HG02970 (cell line): Measurements from ENCODE around the gene IRGC.
"Not testable (repeated sequence)": the region's sequence is repeated elsewhere in the genome, so short reads cannot be mapped to it uniquely, and the experiment has no call there.

Experiments used
- ATAC-seq: cut with Tn5 transposase; IDR thresholded peaks from one replicate; pipeline ENCODE4 v1.9.1; 2021; ENCODE audit warnings: mild to moderate bottlenecking, moderate library complexity, moderate number of reproducible peaks; ENCODE audit not compliant: unreplicated experiment, low FRiP score

Gene IRGC, protein sequence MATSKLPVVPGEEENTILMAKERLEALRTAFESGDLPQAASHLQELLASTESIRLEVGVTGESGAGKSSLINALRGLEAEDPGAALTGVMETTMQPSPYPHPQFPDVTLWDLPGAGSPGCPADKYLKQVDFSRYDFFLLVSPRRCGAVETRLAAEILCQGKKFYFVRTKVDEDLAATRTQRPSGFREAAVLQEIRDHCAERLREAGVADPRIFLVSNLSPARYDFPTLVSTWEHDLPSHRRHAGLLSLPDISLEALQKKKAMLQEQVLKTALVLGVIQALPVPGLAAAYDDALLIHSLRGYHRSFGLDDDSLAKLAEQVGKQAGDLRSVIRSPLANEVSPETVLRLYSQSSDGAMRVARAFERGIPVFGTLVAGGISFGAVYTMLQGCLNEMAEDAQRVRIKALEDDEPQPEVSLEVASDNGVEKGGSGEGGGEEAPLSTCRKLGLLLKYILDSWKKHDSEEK

DNA sequence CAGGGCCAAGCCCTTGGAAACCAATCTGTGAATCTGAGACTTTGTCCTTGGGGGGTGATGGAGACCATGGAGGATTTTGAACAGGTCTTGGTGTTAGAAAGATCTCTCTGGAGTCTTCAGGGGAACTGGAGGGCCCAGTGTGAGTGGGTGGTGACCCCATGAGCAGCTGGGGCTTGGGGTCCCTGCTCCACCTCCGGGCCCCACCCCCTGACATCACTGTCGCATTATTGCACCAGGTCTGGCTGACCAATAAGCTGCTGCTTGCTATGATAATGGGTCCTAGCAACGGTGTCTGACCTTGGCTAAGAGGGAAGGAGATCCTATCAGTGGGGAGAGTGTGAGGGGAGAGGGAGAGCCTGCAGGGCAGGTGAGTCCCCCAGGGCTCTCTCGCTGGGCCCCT is at the start of gene IRGC:
IRGC (plus strand) TSS at position 301 of the 400 bp plus-strand sequence. CDS start 2,483 bp downstream, outside the sequence.
- ATAC-seq: no peak

DNA sequence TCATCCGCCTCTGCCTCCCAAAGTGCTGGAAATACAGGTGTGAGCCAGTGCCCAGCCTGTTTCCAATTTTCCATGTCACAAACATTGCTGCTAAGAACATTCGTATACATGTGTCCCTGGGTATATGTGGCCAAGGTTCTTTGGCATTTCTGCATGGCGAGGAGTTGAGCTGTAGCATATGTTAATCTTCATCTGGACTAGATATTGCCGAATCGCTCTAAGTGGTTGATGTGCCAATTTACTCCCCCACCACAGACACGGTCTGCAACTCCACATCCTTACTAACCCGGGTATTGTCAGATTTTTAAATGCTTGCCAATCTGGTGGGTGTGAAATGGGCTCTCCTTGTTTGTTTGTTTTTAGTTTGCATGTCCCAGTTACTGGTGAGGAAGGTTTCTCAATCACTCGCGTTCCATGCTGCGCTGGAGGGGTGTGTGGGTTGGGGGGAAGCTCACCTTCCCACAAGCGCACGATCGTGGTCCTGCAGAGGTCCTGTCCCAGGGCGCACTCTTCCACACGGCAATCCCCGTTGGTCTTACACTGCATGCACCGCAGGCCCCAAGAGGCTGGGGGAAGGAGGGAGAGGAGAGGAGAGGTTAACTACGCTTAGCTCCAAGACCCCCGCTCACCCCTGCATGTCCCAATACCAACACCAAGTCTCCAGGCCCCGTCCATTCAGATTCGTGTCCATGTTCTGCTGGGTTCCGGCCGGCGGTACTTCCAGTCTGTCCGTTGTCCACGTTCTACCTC is 48.6 kb upstream of the IRGC start:
- no peak for ATAC-seq

- ATAC-seq: no peak
These were observed 47.9 kb upstream of the IRGC start for GRCh38 chr19:43667876-43668405.

- peak; percentile 93 for ATAC-seq
These were observed 47.3 kb upstream of the IRGC start for GRCh38 chr19:43668406-43669109.

DNA sequence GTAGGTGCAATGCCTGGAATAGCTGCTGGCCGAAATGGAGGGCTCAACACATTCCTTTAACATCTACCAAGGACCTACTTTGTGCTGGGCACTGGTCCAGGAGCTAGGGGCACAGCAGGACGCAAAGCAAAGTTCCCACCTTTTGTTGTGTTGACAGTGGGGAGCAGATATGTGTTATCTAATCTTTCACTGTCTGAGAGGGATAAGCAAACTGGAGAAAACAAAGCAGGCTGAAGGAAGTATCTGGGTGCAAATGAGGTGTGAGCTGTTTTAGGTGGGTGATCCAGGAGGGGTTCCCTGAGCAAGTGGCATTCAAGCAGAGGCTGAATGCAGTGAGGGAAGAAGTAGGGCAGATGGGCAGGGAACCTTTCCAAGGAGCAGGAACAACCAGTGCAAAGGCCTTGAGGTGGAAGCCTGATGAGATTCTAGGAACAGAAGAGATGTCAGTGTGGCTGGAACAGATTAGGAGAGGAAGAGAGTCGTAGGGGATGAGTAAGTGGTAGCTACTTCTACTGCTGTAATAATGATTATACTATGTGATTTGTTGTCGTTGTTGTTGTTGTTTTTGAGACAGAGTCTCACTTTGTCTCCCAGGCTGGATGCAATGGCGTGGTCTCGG is 43.7 kb upstream of the IRGC start:
- no peak for ATAC-seq

GRCh38 chr19:43673637-43674036 is 42.2 kb upstream of the IRGC start:
- ATAC-seq: no peak

- no peak for ATAC-seq
These were observed 41.7 kb upstream of the IRGC start for GRCh38 chr19:43674183-43674582.

DNA sequence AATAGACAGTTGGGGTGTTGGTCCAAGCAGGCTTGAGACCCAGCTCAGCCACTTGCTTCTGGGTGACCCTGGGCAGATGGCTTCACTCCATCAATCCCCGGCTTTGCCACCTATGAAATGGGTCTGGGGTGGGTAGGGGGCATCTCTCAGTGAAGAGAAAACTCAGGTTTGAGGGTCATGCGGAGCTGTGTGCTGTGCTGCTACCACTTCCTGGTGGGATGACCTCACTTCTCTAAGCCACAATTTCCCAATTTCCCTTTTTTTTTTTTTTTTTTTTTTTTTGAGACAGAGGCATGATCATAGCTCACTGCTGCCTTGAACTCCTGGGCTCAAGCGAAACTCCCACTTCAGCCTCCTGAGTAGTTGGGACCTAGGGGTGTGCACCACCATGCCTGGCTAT is 41.3 kb upstream of the IRGC start:
- ATAC-seq: no peak

DNA sequence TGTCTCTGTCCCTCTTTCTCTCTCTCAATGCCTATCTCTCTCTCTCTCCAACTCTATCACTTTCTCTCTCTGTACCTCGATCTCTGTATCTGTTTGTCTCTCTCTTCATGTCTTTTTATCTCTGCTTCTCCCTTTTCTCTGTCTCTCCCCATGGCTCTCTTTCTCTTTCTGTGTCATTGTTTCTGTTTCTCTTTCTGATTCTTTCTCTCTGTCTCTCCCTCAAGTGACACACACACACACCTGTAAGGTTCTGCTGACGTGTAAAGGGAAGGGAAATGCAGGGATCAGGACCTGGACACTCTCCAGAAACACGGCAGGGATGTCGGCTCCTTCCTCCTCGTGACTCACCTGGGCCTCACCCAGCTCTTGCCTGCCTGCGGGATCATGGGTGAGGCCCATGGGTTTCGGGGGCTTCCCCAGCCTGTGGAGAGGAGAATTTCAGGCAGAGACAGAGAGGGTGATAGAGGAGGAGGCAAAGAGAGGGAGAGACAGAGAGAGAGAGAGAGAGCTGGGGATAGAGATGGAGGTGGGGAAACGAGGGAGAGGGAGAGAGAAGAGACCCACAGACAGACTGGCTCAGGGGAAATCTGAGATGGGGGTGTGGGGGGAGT is 40.5 kb upstream of the IRGC start:
- ATAC-seq: no peak

DNA sequence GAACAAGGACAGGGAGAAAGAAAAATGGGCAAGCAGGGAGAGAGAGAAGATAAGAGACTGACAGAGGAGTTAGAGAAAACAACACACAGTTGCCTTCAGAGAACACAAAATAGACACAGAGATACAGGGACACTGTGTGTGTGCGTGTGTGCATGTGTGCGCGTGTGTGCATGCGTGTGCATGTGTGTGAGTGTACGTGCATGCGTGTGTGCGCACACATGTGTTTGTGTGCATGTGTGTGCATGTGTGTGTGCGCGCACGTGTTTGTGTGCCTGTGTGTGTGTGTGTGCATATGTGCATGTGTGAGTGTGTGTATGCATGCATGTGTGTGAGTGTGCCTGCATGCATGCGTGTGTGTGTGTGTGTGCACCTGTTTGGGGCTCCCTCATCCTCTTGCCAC is 40.0 kb upstream of the IRGC start:
- ATAC-seq: no peak

- ATAC-seq: no peak
These were observed 37.2 kb upstream of the IRGC start for GRCh38 chr19:43678512-43679261.

GRCh38 chr19:43681821-43682220 is 34.1 kb upstream of the IRGC start:
- ATAC-seq: no peak

DNA sequence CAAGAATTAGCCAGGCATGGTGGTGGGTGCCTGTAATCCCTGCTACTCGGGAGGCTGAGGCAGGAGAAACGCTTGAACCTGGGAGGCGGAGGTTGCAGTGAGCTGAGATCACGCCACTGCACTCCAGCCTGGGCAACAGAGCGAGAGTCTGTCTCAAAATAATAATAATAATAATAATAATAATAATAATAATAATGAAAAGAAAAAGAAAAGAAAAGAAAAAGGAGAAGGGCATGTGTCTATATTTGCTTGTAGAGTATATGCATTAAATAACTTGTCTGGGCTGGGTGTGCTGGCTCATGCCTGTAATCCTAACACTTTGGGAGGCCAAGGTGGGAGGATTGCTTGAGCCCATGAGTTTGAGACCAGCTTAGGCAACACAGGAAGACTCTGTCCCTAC is 33.6 kb upstream of the IRGC start:
- ATAC-seq: not testable (repeated sequence)

GRCh38 chr19:43682824-43683661 is 32.8 kb upstream of the IRGC start:
- ATAC-seq: no peak

GRCh38 chr19:43683905-43684304 is 32.0 kb upstream of the IRGC start:
- ATAC-seq: no peak

DNA sequence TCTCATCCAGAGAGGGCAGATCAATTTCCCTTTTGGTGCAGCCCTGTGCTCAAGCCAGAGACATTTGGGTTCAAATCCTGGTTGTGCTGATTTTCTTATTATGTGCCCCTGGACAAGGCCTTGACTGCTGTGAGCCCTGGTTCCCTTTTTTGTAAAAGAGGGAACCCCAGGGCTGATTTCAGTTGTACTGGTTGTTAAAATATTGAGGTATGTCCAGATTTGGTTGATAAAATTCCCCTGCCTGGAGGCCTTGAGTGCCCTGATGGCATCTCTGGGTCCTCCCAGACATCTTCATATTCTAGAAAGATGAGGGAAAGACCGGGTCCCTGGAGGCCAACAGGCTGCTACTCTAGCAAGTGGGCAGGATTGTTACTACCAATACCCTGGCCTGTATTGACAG is 31.6 kb upstream of the IRGC start:
- no peak for ATAC-seq

- no peak for ATAC-seq
These were observed 28.2 kb upstream of the IRGC start for GRCh38 chr19:43687660-43687997.

DNA sequence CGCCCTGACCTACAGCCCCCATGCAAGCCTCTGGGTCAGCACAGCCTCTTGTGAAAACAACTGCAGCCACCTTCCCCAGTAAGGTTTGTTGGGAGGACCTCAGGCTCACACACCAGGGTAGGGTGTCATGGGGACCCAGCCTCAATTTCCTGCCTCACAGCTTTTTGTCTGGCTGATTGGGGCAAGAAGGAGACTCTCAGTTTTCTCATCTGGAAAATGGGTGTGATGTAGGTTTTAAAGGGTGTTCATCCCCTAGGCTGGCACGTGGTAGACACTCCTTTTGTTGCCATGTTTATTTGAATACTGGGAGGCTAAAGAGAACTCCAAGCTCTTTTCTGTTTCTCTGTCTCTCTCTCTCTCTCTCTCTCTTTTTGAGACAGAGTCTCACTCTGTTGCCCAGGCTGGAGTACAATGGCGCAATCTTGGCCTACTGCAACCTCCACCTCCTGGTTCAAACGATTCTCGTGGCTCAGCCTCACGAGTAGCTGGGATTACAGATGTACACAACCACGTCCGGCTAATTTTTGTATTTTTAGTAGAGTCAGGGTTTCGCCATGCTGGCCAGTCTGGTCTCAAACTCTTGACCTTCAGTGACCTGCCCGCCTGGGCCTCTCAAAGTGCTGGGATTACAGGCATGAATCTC is 27.7 kb upstream of the IRGC start:
- no peak for ATAC-seq
